Pulmonary artery endothelial cell (primary cell): ENCODE measurements around the gene LARP1. TPM values are rescaled to one million over a fixed set of nuclear protein-coding genes. Genes with fewer than 3 reads are reported as not detected.
A peak's percentile ranks its signal among the peaks of the same experiment; 100 is the strongest.
"Not testable (repeated sequence)": the region's sequence is repeated elsewhere in the genome, so short reads cannot be mapped to it uniquely, and the experiment has no call there.

ENCODE experiments used
- DNase-seq: peaks from one replicate; pipeline ENCODE4 v3.0.0-alpha.2; 2011; ENCODE audit warnings: low read depth, low spot score
- total RNA-seq: library from RNA; depleted of rRNA; stranded (reverse); fragments of >200 nt; gene quantifications from 2 replicates; pipeline ENCODE4 v1.2.3, GENCODE V29; 2014

Gene LARP1
- total RNA-seq, 1 donor from 2014 or later, result 54.3 TPM

DNA sequence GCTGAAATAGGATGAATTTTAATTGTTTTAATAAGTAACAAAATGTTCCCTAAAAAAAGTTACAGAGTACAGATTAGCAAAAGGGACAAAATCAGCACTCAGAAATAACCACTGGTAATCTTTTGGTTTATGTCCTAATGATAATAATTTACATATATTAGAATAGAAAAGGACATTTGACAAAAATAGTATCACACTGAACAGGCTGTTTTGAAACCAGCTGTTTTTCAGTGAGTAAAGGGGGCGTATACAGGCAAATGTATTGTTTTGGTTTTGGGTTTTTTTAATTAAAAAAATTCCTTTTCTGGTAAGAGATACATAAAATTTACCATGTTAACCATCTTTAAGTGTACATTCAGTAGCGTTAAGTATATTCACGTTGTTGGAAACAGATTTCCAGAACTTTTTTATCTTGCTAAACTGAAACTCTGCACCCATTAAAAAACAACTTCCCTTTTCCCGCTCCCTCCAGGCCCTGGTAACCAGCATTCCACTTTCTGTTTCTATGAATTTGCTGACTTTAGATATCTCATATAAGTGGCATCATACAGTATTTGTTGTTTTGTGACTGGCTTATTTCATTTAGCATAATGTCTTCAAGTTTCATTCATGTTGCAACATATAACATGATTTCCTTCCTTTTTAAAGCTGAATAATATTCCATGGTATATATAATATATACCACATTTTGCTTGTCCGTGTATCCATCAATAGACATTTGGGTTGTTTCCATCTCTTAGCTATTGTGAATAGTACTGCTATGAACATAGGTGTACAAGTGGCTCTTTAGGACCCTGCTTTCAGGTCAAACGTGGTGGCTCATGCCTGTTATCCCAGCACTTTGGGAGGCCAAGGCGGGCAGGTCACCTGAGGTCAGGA is 20.6 kb upstream of the LARP1 start:
- DNase-seq, result no peak

DNA sequence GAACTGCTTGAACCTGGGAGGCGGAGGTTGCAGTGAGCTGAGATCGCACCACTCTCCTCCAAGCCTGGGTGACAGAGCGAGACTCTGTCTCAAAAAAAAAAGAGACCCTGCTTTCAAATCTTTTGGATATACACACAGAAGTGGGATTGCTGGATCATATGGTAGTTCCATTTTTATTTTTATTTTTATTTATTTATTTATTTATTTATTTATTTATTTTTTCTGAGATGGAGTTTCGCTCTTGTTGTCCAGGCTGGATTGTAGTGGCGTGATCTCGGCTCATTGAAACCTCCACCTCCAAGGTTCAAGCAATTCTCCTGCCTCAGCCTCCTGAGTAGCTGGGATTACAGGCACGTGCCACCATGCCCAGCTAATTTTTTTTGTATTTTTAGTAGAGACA is 19.8 kb upstream of the LARP1 start:
- DNase-seq, result not testable (repeated sequence)

DNA sequence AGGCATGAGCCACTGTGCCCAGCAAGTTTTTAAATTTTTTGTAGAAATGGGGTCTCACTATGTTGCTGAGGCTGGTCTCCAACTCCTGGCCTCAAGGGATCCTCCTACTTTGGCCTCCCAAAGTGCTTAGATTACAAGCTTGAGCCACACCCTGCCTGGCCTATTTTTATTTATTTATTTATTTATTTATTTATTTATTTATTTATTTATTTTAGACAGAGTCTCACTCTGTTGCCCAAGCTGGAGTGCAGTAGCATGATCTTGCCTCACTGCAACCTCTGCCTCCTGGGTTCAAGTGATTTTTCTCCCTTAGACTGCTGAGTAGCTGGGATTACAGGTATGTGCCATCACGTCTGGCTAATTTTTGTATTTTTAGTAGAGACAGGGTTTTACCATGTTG is 18.8 kb upstream of the LARP1 start:
- DNase-seq, result not testable (repeated sequence)

DNA sequence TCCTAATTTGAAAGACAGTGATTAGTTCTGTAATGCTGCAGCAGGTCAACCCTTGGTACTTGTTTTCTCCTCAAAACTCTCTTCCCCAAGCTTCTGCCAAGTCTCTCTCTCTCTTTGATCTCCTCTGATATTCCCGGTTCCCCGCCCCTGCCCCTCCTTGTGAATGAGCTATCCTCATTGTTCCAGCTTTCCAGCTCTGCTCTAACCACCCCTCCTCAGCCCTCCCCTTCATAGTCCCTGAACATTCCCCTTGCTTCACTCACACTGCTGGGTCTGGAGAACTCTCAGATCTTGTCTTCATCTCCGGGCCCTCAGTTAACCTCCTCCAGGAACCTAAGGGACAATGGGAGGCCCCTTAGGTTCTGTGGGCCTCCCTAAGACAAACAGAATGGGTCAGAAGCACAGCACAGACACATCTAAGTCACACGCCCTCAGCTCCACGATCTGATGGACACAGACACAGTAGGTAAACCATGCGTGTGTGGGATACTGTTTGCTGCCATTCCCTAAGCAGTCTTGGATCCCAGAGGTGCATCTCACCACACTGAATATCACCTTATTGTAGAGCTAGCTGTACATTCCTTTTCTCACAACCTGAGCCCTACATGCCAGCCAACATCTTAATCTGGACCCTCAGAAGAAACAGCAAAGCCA is 17.4 kb upstream of the LARP1 start:
- no peak for DNase-seq

DNA sequence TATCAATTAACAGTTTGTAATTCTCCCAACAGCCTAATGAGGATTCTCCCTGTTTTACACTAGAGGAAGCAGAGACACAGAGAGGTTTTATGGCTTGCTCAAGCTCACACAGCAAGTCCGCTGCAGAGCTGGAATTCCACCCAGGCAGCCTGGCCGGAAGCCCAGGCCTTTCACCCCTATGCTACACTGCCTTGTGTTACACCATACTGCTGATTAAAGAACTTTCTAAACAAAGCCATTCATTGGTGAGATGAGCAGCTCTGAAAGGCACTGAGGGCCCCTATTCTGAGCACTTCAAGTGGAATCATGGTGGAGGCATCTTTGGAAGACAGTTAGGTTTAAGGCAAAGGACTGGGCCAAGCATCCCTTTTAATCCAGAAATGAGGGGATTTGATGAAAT is 14.7 kb upstream of the LARP1 start:
- DNase-seq, result no peak

DNA sequence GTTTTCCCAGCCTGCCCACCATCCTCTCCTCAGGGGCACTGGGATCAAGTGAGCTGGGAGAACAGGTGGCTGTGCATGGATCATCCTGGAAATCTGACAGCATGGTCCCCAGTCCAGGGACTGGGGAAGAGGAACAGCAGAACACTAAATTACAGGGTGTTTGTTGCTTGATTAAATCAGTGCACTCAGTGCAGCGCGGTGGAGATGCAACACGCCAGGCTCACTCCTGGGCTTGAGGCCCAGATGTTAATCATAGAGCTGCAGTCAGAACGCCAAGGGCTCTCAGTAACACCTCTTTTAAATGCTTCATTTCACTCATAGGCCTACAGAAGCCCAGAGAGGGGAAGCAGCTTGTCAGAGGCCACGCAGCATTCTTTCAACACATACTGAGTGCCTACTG is 14.2 kb upstream of the LARP1 start:
- no peak for DNase-seq

DNA sequence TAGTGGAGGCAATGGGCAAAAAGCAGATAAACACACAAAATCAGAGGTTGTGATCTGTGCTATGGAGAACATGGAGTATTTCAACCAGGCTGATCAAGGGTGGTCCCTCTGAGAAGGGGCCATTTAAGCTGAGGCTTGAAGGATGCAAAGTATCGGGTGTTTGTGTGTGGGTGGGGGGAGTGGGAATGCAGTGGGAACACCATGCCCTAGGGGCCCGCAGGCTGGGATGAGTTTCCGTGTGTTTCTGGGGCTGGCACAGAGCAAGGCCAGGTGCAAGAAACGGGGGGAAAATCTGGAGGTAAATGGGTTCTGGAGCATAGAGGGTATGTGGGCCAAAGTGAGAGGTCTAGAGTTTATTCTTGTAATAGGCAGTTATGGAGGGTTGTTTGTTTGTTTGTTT is 13.8 kb upstream of the LARP1 start:
- no peak for DNase-seq

DNA sequence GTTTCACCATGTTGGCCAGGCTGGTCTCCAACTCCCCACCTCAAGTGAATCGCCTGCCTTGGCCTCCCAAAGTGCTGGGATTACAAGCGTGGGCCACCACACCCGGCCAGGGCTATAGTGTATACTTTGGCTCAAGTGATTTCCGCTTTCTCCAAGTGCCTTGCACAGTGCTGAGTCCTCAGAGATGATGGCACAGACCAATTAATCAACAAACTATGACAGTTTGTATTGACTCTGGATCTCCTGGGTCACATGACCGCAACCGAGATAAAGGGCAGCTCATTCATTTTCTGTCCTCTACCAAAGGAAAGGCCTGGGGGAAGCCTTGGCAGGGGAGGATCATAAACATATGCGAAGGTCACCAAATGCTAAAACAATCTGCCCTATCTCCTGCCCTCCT is 11.4 kb upstream of the LARP1 start:
- DNase-seq, result no peak

DNA sequence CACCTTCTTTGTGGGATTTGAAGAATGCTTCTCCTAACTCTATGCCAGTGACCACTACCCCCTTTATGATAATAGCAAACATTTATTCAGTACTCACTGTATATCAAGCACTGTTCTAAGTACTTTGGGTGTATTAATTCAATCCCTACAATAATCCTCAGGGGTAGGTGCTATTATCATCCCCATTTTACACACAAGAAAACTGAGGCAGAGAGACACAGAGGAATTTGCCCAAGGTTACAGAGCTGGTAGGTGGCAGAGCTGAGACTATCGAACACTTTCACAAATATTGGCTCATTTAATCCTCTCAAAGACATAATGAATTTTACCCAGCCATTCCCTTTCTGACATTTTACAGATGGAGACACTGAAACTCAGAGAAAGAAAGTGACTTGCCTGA is 9.8 kb upstream of the LARP1 start:
- no peak for DNase-seq

DNA sequence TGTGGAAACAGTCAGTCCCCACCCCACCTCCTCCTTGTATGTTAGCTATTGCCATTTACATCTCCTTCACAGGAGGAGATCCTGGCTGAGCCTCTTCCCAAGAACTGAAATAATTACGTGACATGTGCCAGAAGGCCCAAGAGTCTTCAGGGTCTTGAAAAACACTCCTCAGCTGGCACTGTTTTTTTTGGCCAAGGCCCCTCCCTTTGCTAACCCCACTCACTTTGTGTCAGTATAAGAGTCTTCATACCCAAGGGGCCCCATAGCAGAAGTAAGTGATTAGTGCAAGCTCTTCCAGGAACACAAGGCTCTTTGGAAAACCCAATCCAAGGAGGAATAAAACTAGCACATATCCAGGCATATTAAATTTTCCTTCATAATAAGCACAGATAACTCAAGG is 5.7 kb upstream of the LARP1 start:
- no peak for DNase-seq

DNA sequence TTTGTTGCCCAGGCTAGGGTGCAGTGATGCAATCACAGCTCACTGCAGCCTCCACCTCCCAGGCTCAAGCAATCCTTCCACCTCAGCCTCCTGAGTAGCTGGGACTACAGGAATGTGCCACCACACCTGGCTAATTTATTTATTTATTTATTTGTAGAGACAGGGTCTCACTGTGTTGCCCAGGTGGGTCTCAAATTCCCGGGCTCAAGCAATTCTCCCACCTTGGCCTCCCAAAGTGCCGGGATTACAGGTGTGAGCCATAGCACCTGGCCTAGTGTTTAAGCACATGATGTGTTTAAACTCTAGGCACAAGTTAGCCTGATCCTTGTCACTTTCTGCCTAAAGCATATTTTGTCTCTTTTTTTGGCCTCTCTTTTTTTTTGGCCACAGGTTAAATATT is 4.5 kb upstream of the LARP1 start:
- DNase-seq, result not testable (repeated sequence)

DNA sequence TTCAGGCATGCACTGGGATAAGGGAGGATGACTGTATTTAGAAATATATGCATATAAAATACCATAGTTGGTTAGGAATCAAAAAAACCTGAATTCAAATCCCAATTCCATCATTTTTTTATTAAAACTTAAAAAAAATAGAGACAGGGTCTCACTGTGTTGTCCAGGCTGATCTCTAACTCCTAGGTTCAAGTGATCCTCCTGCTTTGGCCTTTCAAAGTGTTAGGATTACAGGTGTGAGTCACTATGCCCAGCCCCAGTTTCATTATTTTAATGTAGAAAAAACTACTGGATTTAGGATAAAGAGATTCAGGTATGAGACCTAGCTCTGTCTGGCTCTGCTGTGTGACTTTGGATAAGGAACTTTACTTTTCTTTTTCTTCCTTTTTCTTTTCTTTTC is 3.3 kb upstream of the LARP1 start:
- no peak for DNase-seq

DNA sequence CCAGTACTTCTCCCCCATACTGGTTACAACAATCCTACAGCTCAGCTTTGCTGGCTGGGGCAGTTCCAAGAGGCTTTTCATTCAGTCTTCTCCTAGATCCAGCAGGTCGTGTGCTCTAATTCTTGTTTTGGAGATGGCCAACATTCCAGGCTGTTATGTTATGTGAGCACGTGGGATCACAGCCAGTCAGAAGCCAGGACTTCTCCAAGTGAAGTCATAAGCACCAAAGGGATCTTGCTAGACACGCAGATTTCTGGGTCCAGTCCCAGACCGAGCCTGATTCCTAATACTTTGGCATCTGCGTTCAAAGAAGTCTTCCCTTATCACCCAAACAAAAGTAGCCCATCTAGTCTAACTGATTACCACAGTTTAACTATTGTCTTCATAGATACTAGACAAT is 1.4 kb upstream of the LARP1 start:
- DNase-seq, result no peak

DNA sequence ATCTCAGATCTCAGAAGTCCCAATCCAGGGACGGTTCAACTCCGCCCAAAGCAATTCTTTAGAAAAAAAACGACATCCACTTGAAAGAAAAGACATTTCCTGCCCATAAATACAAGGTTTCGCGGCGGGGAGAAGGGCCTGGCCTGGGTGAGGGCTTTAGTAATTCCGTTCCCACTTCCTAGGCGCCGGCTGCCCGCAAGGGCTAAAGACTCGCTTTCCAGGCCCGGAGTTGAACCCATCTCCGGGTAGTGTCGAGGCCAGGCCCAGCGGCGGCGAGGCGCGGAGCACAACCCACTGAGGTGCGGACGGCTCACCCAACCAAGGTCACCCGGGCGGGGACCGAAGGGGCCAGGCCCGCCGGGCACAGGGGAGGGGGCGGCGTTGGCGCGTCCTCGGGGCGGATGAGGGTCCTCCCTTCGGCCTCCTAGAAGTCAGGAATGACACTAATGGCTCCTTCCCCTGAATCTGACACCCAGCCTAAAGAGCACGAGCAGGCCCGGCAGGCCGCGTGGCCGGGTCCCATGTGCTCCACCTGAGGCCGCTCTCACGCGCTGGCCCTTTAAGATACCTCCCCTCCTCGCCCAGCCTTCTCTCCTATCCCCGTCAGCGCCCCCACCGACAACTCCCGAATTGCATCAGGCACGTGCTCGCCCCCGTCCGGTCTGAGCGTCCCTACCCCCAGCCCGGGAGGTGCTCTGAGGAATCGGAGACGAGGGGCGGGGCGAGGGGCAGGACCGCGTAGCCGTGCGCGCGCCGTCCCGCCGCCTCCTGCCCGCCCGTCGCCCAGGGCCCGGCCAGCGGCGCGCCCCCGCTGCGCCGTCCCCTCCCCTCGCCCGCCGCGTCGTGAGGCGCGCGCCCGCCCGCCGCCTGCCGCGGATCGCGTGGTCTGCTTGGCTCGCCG is 467 bp upstream of the LARP1 start:
- peak; percentile 96 for DNase-seq

DNA sequence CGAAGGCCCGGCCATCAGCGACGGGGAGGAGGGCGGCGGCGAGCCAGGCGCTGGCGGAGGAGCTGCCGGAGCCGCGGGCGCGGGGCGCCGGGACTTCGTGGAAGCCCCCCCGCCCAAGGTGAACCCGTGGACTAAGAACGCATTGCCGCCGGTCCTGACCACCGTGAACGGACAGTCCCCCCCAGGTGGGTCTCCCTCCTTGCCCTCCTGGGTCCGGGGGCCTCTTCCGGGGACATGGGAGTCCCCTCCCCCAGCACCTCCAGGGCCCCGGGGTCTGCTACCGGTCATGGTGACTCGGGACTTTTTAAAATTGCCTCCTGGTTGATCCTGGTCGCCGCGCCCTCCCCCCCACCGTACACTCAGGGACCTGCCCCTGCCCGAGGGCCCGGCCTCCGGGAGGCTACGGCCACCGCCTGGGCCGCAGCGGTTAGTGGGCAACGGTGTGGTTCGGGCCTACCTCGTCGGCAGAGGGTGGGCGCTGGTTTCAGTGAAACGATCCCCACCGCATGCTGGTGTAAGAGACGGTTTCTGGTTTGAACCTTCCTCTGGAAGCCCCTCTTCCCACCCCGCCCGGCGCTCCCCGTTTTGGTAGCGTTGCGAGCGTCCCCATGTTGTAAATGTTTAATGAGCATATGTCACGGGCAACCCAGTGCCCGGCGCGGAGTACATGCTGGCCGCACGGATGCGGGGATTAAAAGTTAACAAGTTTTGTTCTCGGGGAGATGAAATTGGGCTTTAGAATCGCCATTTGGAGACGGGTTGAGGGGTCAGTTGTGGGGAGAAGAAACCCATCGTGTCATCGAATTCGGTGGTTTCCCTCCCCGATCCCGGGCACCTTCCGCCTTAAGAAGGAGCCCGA is 1.1 kb downstream of the LARP1 start:
- DNase-seq, result no peak

DNA sequence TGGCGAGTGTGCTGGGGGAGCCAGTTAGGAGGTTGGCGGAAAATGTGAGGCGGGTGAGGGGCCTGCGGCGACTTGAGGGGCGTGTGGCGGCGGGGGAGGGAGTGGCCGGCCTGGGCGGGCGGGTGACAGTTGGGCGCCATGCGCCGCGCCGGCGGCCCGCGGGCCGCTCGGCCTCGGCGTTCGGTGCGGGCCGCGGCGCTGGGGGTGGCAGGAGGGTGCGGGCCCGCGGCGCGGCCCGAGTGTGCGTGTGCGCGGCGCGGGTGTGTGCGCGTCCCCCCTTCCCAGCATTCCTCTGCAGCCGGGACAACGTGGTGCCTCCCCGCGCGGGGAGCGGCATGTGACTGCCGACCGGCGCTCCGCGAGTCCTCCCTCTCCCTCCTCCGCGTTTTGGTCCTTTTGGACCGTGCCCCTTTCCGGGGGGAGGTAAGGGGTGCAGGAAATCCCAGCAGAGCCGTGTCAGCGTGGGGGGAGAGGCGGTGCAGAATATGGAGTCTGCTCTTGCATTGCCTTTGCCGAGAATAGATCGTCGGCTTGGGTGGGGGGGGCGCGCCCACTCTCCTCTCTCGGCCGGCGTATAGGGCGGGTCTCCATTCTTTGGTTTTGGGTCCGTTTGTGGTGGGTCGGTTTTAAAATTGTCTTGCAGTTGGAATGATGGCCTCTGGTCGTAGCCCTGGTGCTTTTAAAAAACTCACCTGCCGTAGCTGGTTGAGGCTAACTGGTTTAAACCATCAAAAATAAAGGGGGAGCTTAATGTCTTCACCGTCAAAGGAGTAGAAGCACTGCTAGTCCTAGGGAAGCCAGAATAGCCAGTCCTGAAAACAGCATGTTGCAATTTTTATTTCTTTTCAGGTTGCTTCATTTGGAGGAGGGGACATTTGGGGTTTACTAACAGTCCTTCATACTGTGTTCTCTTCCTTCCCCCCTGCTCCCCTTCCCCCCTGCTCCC is 2.0 kb downstream of the LARP1 start:
- no peak for DNase-seq

DNA sequence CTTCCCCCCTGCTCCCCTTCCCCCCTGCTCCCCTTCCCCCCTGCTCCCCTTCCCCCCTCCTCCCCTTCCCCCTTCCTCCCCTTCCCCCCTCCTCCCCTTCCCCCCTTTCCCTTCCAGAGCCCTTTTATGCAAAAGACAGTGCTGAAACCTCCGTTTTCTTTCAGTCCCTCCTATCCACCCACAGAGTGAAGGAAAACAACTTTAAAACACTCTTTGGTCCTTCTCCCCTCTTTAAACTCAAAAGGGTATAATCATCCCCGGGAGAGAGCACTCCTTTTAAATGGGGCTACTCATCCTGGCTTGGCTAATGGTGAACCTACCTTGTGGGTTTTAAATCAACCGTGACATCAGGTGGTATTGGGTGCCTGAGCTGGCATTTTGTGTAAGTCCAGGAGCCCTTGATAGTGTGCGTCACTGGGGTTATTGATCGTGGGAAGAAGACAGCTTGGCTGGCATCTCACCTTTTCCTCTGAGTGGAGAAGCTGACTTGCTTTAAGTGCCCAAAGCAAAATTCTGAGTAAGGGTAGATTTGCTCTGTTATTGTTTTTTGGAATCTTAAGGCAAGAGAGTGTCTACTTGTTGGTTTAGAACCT is 2.7 kb downstream of the LARP1 start:
- no peak for DNase-seq

DNA sequence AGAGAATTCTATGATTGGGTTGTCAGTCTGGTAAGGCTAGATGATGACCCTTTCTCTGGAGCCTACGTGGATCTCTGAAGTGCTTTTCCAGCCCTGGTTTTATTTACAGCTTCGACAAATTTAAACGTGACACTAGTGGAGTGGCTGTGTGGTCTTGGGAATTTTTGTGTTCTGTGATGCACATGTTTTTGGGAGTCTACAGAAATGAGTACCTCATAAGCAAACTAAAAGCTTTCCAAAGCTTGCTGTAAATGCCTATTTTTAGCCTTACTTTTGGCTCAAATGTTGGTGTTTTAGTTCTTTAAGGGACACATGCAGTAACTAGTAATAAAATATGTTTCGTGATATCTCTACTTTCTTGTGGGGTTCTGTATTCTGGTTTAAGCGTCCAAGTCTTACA is 3.3 kb downstream of the LARP1 start:
- no peak for DNase-seq

DNA sequence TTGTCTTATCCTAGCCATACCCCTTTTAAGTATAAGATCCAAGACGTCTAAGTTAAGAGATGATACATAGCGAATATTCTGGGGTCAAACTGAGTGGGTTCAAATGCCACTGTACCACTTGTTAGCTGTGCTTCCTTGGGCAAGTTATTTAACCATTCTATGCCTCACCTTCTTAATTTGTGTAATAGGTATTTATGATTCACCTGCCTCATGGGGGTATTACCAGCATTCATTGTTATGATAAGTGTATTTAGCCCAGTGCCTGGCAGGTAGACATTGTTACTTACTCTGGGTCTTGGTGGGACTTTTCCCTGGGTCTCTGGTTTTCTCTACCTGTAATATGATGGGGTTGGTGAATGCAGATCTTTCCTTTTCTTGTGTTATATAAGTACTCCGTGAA is 3.8 kb downstream of the LARP1 start:
- DNase-seq, result no peak

DNA sequence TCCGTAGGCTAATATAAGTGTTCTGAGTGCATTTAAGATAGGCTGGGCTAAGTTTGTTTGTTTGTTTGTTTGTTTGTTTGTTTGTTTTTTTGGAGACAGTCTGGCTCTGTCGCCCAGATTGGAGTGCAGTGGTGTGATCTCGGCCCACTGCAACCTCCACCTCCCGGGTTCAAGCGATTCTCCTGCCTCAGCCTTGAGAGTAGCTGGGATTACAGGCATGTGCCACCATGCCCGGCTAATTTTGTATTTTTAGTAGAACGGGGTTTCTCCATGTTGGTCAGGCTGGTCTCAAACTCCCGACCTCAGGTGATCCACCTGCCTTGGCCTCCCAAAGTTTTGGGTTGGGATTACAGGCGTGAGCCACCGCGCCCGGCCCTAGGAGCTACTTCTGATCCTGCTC is 4.7 kb downstream of the LARP1 start:
- not testable (repeated sequence) for DNase-seq
